Epidermal melanocyte (primary cell): Measurements from ENCODE around the gene NTRK1.

ENCODE experiments used
- DNase-seq: peaks from one replicate; pipeline ENCODE4 v3.0.0; 2011; ENCODE audit warnings: low spot score; ENCODE audit not compliant: insufficient read length

NTRK1 gene

GRCh38 chr1:156860628-156861423 is at the start of gene NTRK1:
Gene NTRK1 (plus strand): TSS chr1:156860865. CDS start chr1:156860935, 70 bp downstream.
- no peak for DNase-seq

GRCh38 chr1:156811168-156811567 is 49.5 kb upstream of the NTRK1 start:
- no peak for DNase-seq

- no peak for DNase-seq
These were observed 48.2 kb upstream of the NTRK1 start for GRCh38 chr1:156812293-156812990.

GRCh38 chr1:156813298-156813697 is 47.4 kb upstream of the NTRK1 start:
- DNase-seq, result no peak

- DNase-seq, result peak; percentile 64
These were observed 46.7 kb upstream of the NTRK1 start for GRCh38 chr1:156813750-156814570.

- no peak for DNase-seq
These were observed 45.9 kb upstream of the NTRK1 start for GRCh38 chr1:156814571-156815260.

- no peak for DNase-seq
These were observed 45.3 kb upstream of the NTRK1 start for GRCh38 chr1:156815307-156815826.

GRCh38 chr1:156815961-156816422 is 44.7 kb upstream of the NTRK1 start:
- no peak for DNase-seq

- no peak for DNase-seq
These were observed 43.9 kb upstream of the NTRK1 start, which contains the start of gene SH2D2A for GRCh38 chr1:156816561-156817328. Gene SH2D2A (minus strand): TSS chr1:156816848. CDS start chr1:156816708, 140 bp downstream.

- DNase-seq, result no peak
These were observed 38.9 kb upstream of the NTRK1 start for GRCh38 chr1:156821801-156822200.

GRCh38 chr1:156822680-156823079 is 38.0 kb upstream of the NTRK1 start:
- no peak for DNase-seq

GRCh38 chr1:156823210-156823790 is 37.4 kb upstream of the NTRK1 start:
- no peak for DNase-seq

- DNase-seq, result no peak
These were observed 34.0 kb upstream of the NTRK1 start for GRCh38 chr1:156826630-156827029.

GRCh38 chr1:156828400-156829124 is 32.1 kb upstream of the NTRK1 start:
- no peak for DNase-seq

GRCh38 chr1:156832434-156832833 is 28.2 kb upstream of the NTRK1 start:
- no peak for DNase-seq

GRCh38 chr1:156833603-156834002 is 27.1 kb upstream of the NTRK1 start:
- DNase-seq, result no peak

GRCh38 chr1:156834322-156834721 is 26.3 kb upstream of the NTRK1 start:
- DNase-seq, result no peak

- no peak for DNase-seq
These were observed 24.5 kb upstream of the NTRK1 start for GRCh38 chr1:156836041-156836654.

GRCh38 chr1:156836892-156837291 is 23.8 kb upstream of the NTRK1 start:
- DNase-seq, result no peak
